ENCODE data around the gene USP17L25. TPM values are rescaled to one million over a fixed set of nuclear protein-coding genes. Genes with fewer than 3 reads are reported as not detected.
"Not testable (repeated sequence)": the region's sequence is repeated elsewhere in the genome, so short reads cannot be mapped to it uniquely, and the experiment has no call there.

USP17L25 gene
- not detected for polyA plus RNA-seq (ENCODE audit: low read depth in 6 of 6)

- not testable (repeated sequence) for H3K4me3 Mint-ChIP-seq; H3K9me3 Mint-ChIP-seq; DNase-seq; ATAC-seq (ENCODE audit: low read depth in 2 of 2); H3K27ac Mint-ChIP-seq; H3K36me3 Mint-ChIP-seq; H3K4me1 Mint-ChIP-seq; H3K27me3 Mint-ChIP-seq
Measured at GRCh38 chr4:9329611-9330010, at the start of gene USP17L25. Gene USP17L25 (plus strand): TSS chr4:9329911. CDS start chr4:9329911, 0 bp downstream.

GRCh38 chr4:9324191-9324590, 5.5 kb upstream of the USP17L25 start:
- H3K27me3 Mint-ChIP-seq; H3K4me1 Mint-ChIP-seq; H3K36me3 Mint-ChIP-seq; DNase-seq; ATAC-seq (ENCODE audit: low read depth in 2 of 2); H3K4me3 Mint-ChIP-seq; H3K27ac Mint-ChIP-seq; H3K9me3 Mint-ChIP-seq: not testable (repeated sequence)

GRCh38 chr4:9324865-9325264, 4.8 kb upstream of the USP17L25 start, which contains the start of gene USP17L24:
Gene USP17L24 (plus strand): TSS chr4:9325165. CDS start chr4:9325165, 0 bp downstream.
- not testable (repeated sequence) for H3K9me3 Mint-ChIP-seq; H3K27me3 Mint-ChIP-seq; ATAC-seq (ENCODE audit: low read depth in 2 of 2); H3K27ac Mint-ChIP-seq; H3K4me3 Mint-ChIP-seq; H3K36me3 Mint-ChIP-seq; DNase-seq; H3K4me1 Mint-ChIP-seq

- H3K27ac Mint-ChIP-seq; ATAC-seq (ENCODE audit: low read depth in 2 of 2); H3K27me3 Mint-ChIP-seq; H3K36me3 Mint-ChIP-seq; H3K9me3 Mint-ChIP-seq; H3K4me3 Mint-ChIP-seq; H3K4me1 Mint-ChIP-seq; DNase-seq: not testable (repeated sequence)
Measured at GRCh38 chr4:9334358-9334757, 4.6 kb downstream of the USP17L25 start, which contains the start of gene USP17L26. Gene USP17L26 (plus strand): TSS chr4:9334658. CDS start chr4:9334658, 0 bp downstream.

- H3K4me3 Mint-ChIP-seq, H3K4me1 Mint-ChIP-seq: not testable (repeated sequence)
Measured at GRCh38 chr4:9339103-9339502, 9.4 kb downstream of the USP17L25 start, which contains the start of gene USP17L5. Gene USP17L5 (plus strand): TSS chr4:9339403. CDS start chr4:9339403, 0 bp downstream.

GRCh38 chr4:9343848-9344247, 14.1 kb downstream of the USP17L25 start, which contains the start of gene USP17L27:
Gene USP17L27 (plus strand): TSS chr4:9344148. CDS start chr4:9344148, 0 bp downstream.
- not testable (repeated sequence) for H3K27me3 Mint-ChIP-seq; ATAC-seq (ENCODE audit: low read depth in 2 of 2); H3K4me3 Mint-ChIP-seq; H3K4me1 Mint-ChIP-seq; DNase-seq; H3K27ac Mint-ChIP-seq; H3K9me3 Mint-ChIP-seq; H3K36me3 Mint-ChIP-seq

More at GRCh38 chr4:9339103-9339502, 9.4 kb downstream of the USP17L25 start, which contains the start of gene USP17L5:
- not testable (repeated sequence) for H3K9me3 Mint-ChIP-seq; ATAC-seq (ENCODE audit: low read depth in 2 of 2); H3K27me3 Mint-ChIP-seq; H3K36me3 Mint-ChIP-seq; H3K27ac Mint-ChIP-seq; DNase-seq

- ATAC-seq (ENCODE audit: low read depth in 2 of 2); H3K27ac Mint-ChIP-seq; H3K36me3 Mint-ChIP-seq; H3K4me3 Mint-ChIP-seq; H3K9me3 Mint-ChIP-seq; H3K27me3 Mint-ChIP-seq; DNase-seq; H3K4me1 Mint-ChIP-seq: not testable (repeated sequence)
Measured at GRCh38 chr4:9348593-9348992, 18.9 kb downstream of the USP17L25 start, which contains the start of gene USP17L28. Gene USP17L28 (plus strand): TSS chr4:9348893. CDS start chr4:9348893, 0 bp downstream.

GRCh38 chr4:9350866-9351265, 21.2 kb downstream of the USP17L25 start:
- not testable (repeated sequence) for H3K36me3 Mint-ChIP-seq; ATAC-seq (ENCODE audit: low read depth in 2 of 2); H3K9me3 Mint-ChIP-seq; H3K4me1 Mint-ChIP-seq; DNase-seq; H3K27me3 Mint-ChIP-seq; H3K27ac Mint-ChIP-seq; H3K4me3 Mint-ChIP-seq

GRCh38 chr4:9353338-9353737, 23.6 kb downstream of the USP17L25 start, which contains the start of gene USP17L29:
Gene USP17L29 (plus strand): TSS chr4:9353638. CDS start chr4:9353638, 0 bp downstream.
- H3K9me3 Mint-ChIP-seq; ATAC-seq (ENCODE audit: low read depth in 2 of 2); DNase-seq; H3K27me3 Mint-ChIP-seq; H3K36me3 Mint-ChIP-seq; H3K4me1 Mint-ChIP-seq; H3K4me3 Mint-ChIP-seq; H3K27ac Mint-ChIP-seq: not testable (repeated sequence)

GRCh38 chr4:9362829-9363228, 33.1 kb downstream of the USP17L25 start, which contains the start of gene USP17L30:
Gene USP17L30 (plus strand): TSS chr4:9363129. CDS start chr4:9363129, 0 bp downstream.
- not testable (repeated sequence) for DNase-seq; H3K27ac Mint-ChIP-seq; H3K4me1 Mint-ChIP-seq; H3K4me3 Mint-ChIP-seq; H3K27me3 Mint-ChIP-seq; H3K36me3 Mint-ChIP-seq; ATAC-seq (ENCODE audit: low read depth in 2 of 2); H3K9me3 Mint-ChIP-seq

- not testable (repeated sequence) for H3K27me3 Mint-ChIP-seq; H3K9me3 Mint-ChIP-seq; H3K4me1 Mint-ChIP-seq; DNase-seq; H3K36me3 Mint-ChIP-seq; ATAC-seq (ENCODE audit: low read depth in 2 of 2)
- peak overlapping the region in 1 of 6 donors; percentile 21 for H3K27ac Mint-ChIP-seq
- peak overlapping the region in 1 of 8 donors; percentile 15 for H3K4me3 Mint-ChIP-seq
Measured at GRCh38 chr4:9379881-9380280, 50.2 kb downstream of the USP17L25 start.

Other genes starting within 250 kb of the USP17L25 start
- not detected for gene FAM90A26, start 159.5 kb upstream of the USP17L25 start, polyA plus RNA-seq (ENCODE audit: low read depth in 6 of 6)
- gene USP17L10, start 119.3 kb upstream of the USP17L25 start, polyA plus RNA-seq (ENCODE audit: low read depth in 6 of 6): not detected
- gene USP17L11, start 114.5 kb upstream of the USP17L25 start, polyA plus RNA-seq (ENCODE audit: low read depth in 6 of 6): not detected
- not detected for gene USP17L12, start 109.8 kb upstream of the USP17L25 start, polyA plus RNA-seq (ENCODE audit: low read depth in 6 of 6)
- not detected for gene USP17L13, start 105.0 kb upstream of the USP17L25 start, polyA plus RNA-seq (ENCODE audit: low read depth in 6 of 6)
- gene USP17L15, start 95.5 kb upstream of the USP17L25 start, polyA plus RNA-seq (ENCODE audit: low read depth in 6 of 6): not detected
- not detected for gene USP17L17, start 86.0 kb upstream of the USP17L25 start, polyA plus RNA-seq (ENCODE audit: low read depth in 6 of 6)
- gene USP17L18, start 81.3 kb upstream of the USP17L25 start, polyA plus RNA-seq (ENCODE audit: low read depth in 6 of 6): not detected
- not detected for gene USP17L19, start 76.5 kb upstream of the USP17L25 start, polyA plus RNA-seq (ENCODE audit: low read depth in 6 of 6)
- gene USP17L20, start 71.8 kb upstream of the USP17L25 start, polyA plus RNA-seq (ENCODE audit: low read depth in 6 of 6): not detected
- gene USP17L21, start 67.0 kb upstream of the USP17L25 start, polyA plus RNA-seq (ENCODE audit: low read depth in 6 of 6): not detected
- not detected for gene USP17L22, start 62.3 kb upstream of the USP17L25 start, polyA plus RNA-seq (ENCODE audit: low read depth in 6 of 6)
- not detected for gene USP17L24, start 4.7 kb upstream of the USP17L25 start, polyA plus RNA-seq (ENCODE audit: low read depth in 6 of 6)
- not detected for gene USP17L26, start 4.7 kb downstream of the USP17L25 start, polyA plus RNA-seq (ENCODE audit: low read depth in 6 of 6)
- not detected for gene USP17L5, start 9.5 kb downstream of the USP17L25 start, polyA plus RNA-seq (ENCODE audit: low read depth in 6 of 6)
- gene USP17L27, start 14.2 kb downstream of the USP17L25 start, polyA plus RNA-seq (ENCODE audit: low read depth in 6 of 6): not detected
- gene USP17L28, start 19.0 kb downstream of the USP17L25 start, polyA plus RNA-seq (ENCODE audit: low read depth in 6 of 6): not detected
- not detected for gene USP17L29, start 23.7 kb downstream of the USP17L25 start, polyA plus RNA-seq (ENCODE audit: low read depth in 6 of 6)
- not detected for gene USP17L30, start 33.2 kb downstream of the USP17L25 start, polyA plus RNA-seq (ENCODE audit: low read depth in 6 of 6)
- gene DEFB131A, start 114.5 kb downstream of the USP17L25 start, polyA plus RNA-seq (ENCODE audit: low read depth in 6 of 6): not detected

All from naive B cell (primary cell).